HuH-7 (cell line): ENCODE data around the gene ZNF215.
"Not testable (repeated sequence)": the region's sequence is repeated elsewhere in the genome, so short reads cannot be mapped to it uniquely, and the experiment has no call there.

Source experiments
- DNase-seq: peaks from one replicate; pipeline ENCODE4 v3.0.0; 2011; ENCODE audit warnings: low spot score

ZNF215 gene

DNA sequence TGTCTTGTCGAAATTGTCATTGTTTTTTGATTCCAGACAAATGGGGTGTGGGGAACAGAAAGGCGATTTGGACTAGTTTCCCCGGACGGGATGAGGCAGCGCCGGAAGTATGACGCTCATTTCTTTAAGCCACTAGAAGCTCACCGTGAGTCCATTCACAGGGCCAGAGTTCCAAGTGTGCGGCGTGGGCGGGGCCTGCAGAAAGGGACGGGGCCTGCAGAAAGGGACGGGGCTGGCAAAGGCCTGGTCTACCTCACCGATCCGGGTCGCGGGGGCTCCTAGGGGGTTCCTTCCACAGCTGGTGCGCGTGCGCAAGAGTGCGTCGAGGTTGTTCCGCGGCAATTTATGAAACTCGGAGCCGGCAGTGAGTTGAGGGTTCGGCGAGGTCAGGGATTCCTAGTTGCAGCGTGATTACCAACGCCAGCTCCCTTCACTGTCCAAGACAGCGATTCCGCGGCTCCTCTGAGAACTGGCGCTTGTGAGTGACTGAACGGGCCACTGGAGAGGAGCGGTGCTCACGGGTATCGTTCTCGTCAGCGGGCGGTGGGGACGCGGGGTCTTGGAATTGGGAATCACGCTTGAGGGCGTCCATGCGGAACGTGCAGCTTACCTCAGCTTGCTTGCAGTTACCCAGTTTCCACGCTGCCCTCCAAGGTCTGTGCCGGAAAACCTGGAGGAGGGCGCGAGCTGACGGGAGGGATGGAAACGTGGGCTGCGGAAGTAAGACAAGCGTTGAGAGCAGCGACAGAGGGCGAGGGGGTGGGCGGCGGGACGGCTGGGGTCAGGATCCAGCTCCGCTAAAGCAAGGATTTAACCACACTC lies at the start of gene ZNF215:
Gene ZNF215 (plus strand): TSS at position 219 of the 822 bp plus-strand sequence. CDS start 5,847 bp downstream, outside the sequence.
- DNase-seq: peak; percentile 80

DNA sequence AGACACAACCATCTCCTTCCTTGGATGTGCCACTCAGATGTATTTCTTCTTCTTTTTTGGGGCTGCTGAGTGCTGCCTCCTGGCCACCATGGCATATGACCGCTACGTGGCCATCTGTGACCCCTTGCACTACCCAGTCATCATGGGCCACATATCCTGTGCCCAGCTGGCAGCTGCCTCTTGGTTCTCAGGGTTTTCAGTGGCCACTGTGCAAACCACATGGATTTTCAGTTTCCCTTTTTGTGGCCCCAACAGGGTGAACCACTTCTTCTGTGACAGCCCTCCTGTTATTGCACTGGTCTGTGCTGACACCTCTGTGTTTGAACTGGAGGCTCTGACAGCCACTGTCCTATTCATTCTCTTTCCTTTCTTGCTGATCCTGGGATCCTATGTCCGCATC lies 49.3 kb upstream of the ZNF215 start:
- no peak for DNase-seq

DNA sequence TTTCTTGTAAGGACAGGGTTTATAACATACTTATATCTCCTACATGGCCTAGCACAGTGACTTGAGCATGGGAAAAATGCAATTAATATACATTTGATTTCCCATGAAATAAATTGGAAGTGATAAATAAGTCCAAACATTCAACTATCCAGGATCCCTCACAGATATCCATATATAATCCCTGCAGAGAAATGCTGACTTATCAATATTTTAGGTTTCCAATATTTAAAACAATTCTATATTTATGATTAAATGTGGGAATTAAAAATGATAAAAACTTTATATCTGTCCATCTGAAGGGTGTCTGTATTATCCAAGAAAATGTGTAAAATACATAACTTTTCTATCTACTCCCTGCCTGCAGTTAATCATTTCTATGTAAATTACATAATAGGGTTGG lies 43.5 kb upstream of the ZNF215 start:
- no peak for DNase-seq

DNA sequence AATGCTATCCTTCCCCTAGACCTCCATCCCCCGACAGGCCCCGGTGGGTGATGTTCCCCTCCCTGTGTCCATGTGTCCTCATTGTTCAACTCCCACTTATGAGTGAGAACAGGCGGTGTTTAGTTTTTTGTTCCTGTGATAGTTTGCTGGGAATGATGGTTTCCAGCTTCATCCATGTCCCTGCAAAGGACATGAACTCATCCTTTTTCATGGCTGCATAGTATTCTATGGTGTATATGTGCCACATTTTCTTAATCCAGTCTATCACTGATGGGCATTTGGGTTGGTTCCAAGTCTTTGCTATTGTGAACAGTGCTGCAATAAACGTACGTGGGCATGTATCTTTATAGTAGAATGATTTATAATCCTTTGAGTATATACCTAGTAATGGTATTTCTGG lies 38.5 kb upstream of the ZNF215 start:
- not testable (repeated sequence) for DNase-seq

DNA sequence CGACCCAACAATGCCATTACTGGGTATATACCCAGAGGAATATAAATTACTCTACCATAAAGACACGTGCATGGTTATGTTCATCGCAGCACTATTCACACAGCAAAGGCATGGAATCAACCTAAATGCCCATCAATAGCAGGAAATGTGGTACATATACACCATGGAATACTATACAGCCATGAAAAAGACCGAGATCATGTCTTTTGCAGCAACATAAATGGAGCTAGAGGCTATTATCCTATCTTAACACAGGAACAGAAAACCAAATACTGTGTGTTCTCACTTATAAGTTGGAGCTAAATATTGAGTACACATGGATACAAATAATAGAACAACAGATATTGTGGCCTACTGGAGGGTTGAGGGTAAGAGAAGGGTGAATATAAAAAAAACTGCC lies 37.4 kb upstream of the ZNF215 start:
- no peak for DNase-seq

DNA sequence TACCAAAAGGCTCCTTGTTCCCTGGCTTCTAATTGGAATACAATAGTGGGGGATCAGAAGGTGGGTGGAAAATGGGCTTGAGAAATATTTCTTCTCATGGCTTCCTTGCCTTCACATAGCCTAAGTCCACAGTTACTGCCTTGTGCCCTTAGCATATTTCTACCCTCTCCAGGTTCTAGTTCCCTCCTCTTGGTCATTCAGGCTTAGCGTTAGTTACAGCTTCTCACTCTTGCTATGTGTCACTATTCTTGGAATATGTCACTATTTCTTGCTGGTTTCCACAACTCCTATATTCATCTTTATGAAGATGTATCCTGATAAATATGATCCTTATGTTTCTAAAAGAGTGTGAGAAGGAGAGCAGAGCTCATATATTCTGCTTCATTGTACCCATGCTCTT lies 36.4 kb upstream of the ZNF215 start:
- no peak for DNase-seq

DNA sequence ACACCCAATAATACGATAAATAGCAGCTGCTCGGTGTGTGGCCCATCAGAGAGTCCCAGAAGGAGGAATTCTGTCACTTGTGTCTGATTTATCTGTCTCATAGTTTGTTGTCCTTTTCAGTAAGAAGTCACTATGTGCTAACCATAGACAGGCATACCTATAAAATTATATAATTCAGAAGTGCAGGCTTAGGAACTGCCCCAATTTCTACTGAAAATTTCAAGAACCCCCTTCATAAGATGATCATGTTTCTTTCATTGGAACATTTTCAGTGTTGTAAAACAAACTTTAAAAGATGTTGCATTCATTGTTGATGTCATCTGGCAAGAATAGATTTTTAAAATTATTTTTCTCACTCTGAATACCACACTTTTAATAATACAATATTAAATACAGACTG lies 33.8 kb upstream of the ZNF215 start, which contains the start of gene OR2D2:
Gene OR2D2 (minus strand): TSS at position 101 of the 400 bp plus-strand sequence. CDS start 0 bp downstream, at position 101.
- DNase-seq: no peak

DNA sequence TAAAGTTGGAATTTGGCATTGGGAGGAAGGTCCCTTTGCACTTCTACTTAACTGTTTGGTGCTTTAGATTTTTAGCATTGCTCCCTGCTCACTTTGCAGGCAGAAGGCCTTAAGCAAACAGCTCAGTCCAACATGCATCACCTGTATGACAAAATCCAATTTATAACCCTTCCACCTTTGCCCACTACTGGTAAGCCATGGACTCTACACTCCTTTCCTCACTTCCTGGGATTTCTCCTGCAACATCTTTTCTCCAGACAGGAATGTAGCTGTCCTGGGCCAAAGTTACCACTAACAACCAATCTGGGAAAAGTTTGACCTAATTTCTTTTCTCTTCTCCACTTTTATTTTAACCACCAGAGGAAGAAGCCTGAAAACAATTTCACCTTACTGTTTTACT lies 32.1 kb upstream of the ZNF215 start:
- no peak for DNase-seq

DNA sequence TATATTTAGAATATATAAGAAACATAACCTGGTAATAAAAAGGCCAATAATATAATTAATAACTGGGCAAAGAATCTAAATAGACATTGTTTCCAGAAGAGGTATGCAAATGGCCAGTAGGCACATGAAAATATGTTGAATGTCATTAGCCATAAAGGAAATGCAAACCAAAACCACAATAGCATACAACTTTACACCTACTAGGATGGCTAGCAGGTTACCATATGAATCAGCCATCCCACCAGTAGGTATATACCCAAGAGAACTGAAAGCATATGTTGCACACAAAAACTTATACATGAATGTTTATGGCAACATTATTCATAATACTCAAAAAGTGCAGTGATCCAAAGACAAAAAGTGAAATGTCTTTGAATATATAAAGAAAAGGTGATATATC lies 31.2 kb upstream of the ZNF215 start:
- no peak for DNase-seq

DNA sequence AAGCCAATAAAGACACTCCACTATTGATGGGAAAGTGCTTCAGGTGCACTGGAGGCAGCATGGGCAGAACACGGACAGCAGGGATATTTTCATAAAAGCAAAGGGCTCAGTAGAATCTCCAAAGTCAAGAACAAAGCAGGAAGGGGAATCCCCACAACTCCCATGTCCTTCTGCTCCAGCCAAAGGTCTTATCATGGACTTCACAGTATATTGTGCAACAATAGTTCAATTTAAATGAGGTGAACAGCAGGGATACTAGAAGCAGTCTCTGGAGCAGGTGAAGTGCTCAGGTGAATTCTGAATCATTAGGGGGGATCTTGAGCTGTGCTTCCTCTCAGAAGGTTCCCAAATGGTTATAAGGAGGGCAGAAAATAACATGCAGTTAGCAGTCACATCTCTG lies 27.3 kb upstream of the ZNF215 start:
- DNase-seq: no peak

DNA sequence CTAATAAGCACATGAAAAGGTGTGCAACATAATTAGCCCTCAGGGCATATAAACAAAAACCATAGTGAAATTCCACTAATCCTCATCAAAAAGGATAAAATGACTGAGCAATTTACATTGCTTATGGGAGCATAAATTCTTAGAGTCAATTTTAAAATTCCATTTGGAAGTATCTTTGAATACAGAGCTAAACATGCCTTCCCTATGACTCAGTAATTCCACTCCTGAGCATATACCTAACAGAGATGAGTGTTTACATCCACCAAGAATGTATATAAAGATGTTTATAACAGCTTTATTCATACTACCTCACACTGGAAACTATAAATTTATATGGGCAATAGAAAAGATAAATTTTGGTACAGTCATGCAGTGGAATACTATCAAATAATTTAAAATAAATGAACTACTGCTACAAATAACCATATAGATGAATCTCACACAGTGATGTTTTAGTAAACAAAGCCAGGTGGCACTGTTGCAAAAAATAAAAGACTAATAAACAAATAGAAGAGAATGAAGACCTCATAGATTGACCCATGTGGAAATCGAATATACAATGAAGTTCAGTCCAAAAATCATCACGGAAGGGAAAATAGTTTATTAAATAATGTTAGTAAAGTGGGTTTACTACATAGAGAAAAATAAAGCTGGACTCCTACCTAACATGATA lies 25.8 kb upstream of the ZNF215 start:
- DNase-seq: no peak

DNA sequence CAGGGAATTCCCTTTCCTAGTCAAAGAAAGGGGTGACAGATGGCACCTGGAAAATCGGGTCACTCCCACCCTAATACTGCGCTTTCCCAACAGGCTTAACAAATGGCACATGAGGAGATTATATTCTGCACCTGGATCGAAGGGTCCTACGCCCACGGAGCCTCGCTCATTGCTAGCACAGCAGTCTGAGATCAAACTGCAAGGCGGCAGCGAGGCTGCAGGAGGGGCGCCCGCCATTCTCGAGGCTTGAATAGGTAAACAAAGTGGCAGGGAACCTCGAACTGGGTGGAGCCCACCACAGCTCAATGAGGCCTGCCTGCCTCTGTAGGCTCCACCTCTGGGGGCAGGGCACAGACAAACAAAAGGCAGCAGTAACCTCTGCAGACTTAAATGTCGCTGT lies 21.4 kb upstream of the ZNF215 start:
- DNase-seq: not testable (repeated sequence)

DNA sequence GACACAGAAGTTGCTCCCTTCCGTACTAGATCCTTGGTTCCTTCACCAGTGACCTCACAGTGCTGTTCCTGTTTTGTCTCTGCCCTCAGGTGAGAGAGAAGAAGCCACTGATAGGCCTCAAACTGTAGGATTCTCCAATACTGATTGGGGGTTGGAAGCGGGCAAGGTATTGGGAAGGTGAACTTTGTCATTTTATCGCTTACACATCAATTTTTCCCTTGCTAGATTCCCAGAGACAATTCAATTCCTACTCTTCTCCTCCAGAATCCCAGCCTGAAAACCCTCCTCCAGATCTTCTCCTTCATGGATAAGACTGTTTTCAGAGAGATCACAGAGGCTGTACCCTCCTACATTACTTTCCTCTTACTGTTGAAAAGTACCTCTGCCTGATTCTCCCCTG lies 14.8 kb upstream of the ZNF215 start:
- no peak for DNase-seq

DNA sequence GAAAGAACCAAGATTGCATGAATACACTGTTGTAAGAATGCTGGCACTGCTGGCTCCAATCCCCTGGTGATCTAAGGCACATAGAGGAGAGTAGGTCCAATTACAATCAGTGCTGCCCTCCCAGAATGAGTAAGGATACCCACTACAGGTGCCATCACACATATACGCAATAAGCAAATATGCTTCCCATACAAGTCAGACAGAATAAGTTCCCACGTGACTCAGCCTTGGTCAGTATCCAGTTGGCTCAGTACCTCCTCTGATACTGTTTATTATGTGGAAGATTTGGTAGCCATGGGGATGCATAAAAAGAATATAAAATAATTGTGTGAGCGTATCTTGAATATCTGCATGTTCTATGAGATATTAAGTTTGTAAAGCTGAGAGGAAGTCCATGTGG lies 14.3 kb upstream of the ZNF215 start:
- no peak for DNase-seq

DNA sequence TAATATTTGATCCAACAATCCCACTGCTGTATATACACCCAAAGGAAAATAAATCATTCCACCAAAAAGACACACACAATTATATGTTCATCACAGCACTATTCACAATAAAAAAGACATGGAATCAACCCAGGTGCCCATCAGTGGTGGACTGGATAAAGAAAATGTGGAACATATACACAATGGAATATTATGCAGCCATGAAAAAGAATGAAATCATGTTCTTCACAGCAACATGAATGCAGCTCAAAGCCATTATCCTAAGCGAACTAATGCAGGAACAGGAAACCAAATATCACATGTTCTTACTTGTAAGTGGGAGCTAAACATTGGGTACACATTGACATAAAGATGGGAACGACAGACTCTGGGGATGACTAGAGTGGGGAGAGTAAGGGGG lies 6.5 kb upstream of the ZNF215 start:
- no peak for DNase-seq

DNA sequence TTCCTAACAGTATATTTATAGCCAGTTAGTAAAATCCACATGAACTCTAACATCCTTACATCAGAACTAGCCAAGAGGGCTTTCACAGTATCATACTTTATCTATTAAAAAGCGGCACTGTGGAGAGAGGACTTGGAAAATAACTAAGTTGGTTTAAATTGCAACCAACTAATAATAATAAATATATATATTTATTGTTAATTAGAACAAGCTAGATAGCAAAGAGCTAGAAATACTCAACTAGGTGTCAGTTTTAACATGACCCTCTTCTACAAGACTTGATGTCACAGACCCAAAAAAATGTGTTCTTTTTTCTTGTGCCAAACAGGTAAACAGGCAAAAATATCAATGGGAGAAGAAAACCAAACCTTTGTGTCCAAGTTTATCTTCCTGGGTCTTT lies 5.5 kb upstream of the ZNF215 start, which contains the start of gene OR2D3:
Gene OR2D3 (plus strand): TSS at position 301 of the 400 bp plus-strand sequence. CDS start 0 bp downstream, at position 301.
- DNase-seq: no peak

DNA sequence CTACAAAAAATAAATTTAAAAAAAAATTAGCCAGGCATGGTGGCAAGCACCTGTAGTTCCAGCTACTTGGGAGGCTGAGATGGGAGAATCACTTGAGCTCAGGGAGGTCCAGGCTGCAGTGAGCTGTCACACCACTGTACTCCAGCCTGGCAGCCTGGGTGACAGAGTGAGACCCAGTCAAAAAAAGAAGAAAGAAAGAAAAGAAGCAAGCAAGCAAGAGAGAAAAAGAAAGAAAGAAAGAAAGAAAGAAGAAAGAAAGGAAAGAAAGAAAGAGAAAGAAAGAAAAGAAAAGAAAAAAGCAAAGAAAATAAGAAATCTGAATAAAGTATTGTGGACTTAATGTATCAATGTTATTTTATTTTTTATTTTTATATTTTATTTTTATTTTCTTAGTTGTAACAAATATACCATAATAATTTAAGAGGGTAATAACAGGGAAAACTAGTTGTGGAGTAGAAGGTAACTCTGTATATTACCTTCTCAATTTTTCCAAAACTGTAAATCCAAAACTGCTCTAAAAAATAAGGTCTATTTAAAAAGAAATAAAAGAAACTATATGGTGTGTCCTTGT lies 1.1 kb upstream of the ZNF215 start:
- DNase-seq: no peak

DNA sequence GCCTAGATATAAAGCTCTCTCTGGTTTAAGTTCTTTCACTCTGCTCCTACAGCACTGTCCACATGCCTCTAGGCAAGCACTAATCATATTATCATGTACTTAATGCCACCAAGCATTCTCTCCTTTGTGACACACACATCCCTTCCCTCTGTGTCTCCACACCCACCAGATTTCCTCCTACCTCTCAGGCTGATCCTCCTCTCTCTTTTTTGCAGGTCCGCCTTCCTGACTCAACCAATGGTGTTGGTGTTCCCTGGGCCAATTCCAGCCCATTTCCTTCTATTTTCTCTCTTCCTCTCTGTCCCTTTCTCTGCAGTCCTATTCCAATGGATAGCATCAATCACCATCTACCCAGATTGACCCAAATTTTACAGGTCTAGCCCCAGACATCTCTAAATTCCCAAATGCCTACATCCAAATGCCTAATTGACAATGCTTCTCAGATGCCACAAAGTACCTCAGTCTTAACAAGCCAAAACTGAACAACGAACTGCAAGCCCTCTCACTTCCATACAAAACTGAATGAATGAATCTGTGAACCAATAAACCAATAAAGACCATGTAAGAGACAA lies 504 bp upstream of the ZNF215 start:
- DNase-seq: no peak

DNA sequence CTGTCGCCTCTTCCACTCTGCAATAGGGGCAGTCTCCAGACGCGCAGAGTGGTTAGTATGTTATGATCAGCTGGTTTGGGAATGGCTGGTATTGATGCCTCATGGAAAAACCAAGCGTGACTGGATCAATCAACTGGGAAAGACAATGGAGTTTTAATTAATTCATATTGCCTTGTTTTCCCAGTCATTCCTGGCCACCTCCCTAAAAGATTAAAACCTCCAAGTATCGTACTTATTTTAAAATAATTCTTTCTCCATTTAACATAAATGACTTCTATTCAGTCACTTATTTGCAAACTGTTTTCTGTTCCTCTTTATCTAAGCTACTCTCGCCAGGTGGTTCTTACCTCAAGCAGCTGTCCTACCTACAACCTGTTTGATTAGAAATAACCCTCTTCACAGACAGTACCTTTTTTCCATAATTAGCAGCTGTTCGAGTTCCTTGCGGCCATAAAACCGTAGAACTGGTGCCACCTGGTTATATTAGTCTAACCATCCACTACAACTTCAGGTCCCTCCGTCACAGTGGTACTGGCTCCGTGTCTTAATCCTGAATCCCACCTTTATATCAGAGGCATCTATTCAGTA lies 898 bp downstream of the ZNF215 start:
- DNase-seq: no peak

DNA sequence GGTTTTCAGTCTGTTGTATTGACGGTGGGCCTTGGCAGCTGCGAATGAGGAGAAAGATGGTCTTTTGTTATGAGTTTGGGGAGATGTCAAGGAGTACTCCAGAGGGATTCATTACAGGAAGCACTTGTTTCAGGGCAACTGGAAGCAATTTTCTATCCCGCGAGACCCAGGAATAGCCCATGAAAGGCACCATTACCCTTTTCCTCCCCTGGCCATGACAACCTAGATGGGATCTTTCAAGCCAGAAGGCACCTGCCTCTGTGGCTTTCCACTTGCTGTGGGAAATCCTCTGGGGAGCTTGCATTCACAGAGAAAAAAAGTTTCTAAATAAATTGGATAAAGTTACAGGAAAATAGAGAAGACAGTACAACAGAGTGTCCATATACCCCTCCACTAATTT lies 2.7 kb downstream of the ZNF215 start:
- DNase-seq: no peak

DNA sequence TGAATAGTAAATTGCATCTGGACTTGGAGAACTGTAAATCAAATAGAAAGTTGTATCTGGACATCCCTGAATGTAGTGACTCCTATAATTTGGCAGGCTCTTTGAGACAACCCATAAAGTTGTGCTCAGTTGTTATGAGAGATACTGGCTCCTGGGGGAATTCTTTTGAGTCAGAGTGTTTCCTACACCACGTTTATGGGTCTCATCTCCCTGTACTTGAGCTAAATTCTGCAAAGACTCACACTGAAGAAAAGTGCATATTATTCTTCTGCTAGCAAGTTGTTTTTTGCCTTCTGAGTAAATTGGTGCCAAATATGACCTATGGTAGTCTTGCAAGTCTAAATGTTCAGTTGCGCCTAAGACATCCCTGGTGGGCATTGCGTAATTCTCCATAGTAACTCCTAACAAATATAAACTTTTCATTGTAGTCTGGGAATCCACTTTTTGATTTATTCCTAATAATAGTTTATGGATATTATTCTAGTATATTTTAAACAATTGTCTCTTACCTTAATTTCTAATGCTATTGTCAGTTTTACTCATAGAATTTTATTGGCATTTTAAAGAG lies 5.0 kb downstream of the ZNF215 start:
- no peak for DNase-seq

DNA sequence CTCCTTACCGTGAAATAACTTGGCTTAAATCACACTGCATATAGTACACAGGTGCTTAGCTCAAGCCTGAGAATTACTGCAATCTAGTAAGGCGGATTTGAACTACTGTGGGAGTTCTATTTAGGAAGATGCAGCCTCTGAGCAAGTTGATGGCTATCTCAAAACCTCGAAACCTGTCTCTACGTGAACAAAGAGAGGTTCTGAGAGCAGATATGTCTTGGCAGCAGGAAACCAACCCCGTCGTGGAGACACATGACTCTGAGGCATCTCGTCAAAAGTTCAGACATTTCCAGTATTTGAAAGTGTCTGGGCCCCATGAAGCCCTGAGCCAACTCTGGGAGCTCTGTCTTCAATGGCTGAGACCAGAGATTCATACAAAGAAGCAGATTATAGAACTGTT lies 5.9 kb downstream of the ZNF215 start:
- no peak for DNase-seq
